GM21515 (cell line): Measurements from ENCODE around the gene LRIT2.

Source experiments
- ATAC-seq: cut with Tn5 transposase; IDR thresholded peaks from one replicate; pipeline ENCODE4 v1.9.1; 2021; ENCODE audit not compliant: unreplicated experiment

LRIT2 gene

DNA sequence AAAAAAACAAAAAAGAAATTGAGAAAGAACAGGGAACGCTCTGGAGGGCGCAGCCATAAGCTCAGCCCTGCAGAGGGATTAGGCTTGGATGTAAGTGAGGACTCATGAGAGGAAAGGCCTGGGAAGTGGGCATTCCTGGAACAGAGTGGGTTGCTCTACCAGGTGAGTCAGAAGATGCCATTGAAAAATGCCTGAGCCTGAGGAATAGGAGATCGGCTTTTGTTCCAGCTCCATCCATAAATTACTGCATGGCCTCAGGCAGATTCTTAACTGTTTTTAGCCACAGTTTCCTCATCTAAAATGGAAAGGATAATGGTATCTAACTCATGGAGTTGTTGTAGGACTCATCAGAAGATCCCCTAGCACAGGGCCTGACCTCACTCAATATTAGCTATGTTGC lies 18.4 kb upstream of the LRIT2 start:
- no peak for ATAC-seq

DNA sequence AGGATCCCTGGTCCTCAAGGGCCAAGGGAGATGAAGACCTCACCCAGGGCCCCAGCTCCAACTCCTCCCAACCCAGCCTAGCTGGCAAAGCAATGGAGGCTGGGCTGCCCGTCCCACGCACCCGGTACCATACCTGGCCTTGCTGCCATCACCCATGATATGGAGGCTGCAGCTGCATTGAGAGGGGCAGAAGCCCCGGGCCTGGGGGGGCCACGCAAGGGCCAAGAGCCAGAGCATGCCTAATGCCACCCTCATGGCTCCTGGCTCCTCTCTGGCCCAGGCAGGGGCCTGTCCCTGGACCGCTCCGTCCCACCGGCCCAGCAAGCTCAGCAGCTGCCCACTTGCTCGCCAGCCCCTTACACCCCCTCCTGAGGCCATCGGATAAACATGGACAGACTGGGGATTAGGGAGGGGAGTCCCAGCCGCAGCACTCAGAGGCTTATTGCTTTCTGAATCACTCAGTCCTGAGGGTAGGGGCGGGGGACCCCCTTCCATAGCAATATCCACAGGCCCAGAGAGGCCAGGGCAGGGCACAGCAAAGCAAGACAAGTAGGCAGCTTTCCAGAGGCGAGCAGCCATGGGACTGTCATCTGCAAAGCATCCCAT lies 15.9 kb upstream of the LRIT2 start, which contains the start of gene LRIT1:
LRIT1 (minus strand) TSS at position 362 of the 606 bp plus-strand sequence; CDS start at position 255, 107 bp downstream.
- ATAC-seq = no peak

DNA sequence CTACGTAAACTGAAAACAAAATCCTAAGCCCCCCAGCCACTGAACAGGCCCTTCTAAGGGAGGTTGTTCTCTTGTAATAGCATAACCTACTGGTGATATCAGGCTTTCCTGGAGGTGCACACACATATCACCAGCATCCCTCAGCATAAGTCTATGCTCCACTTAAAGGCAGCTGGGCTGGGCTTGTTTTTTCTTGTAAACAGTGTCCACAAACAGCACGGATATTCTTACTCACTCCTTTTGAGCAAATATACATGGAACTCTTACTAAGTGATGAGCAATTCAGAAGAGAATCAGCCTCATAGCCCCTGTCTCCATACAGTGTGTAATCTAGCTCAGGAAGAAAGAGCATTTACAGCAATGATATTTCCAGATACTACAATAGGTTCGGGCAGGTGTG lies 13.6 kb upstream of the LRIT2 start:
- ATAC-seq = no peak

DNA sequence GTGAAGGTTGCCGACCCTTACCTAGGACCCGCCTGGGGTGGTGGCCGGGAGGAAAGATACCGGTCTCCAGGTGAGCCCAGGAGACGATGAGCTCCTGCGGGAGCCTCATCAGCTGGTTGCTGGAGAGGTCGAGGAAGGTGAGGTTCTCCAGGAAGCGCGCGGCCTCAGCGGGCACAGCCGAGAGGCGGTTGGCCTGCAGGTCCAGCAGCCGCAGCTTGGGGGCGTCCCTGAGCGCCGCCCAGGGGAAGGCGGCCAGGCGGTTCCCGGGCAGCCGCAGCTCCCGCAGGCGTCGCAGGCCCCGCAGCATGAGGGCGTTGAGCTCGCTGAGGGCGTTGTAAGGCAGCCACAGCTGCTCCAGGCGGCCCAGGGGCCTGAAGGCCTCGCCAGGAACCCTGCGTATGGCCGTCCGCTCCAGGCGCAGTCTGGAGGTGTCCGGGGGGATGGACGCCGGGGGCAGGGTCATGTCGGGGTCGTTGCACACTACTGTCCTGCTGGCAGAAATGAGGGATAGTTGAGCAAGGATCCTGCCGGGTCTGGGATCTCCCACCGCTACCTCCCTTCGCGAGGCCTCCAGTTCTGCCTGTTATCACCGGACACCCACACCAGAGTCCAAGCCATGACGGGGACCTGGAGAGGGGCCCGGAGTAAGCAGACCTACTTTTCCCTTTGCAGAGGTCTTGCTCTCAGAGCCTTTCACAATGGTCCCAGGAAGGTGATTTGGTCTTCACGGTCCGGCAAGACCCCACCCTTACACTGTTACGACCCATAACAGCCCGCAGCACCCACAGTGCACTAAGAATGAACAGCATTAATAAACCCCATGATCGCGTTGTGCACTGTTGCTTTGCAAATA lies 12.1 kb upstream of the LRIT2 start:
- no peak for ATAC-seq

DNA sequence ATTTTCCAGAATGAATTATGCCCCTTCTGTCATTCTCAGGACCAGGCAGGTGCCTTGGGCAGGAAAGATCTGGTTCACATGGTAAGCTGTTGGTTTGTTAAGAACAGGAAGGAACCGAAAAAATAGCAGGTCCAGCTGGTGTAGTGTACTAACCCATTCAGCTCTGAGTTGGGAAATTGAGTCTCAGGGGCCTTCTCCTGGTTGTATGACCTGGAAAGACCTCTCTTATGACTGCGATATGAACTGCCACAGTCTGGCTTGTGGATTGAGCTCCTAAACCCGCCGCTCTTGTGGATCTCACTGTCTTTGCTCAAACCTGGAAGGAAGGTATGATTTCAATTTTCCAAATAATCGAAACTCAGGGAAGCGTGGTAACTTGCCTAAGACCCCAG lies 11.5 kb upstream of the LRIT2 start:
- ATAC-seq = no peak

DNA sequence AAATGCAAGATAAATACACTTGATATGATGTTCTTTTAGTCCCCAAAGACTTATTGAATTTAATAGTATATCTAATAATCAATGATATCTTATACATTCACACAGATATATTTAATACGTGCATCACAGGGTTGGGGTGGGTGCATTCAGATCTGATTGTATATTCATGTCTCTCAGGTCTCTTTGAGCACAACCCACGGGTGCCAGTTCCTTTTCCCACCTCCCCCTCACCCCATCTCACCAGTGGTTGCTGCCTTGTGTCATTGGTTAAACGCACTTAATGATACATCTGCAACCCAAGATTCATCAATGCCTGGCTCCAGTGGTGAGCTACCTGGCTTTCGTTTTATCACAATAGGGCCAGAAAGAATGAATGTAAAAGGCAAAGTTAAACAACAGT lies 9.8 kb upstream of the LRIT2 start:
- ATAC-seq = no peak

DNA sequence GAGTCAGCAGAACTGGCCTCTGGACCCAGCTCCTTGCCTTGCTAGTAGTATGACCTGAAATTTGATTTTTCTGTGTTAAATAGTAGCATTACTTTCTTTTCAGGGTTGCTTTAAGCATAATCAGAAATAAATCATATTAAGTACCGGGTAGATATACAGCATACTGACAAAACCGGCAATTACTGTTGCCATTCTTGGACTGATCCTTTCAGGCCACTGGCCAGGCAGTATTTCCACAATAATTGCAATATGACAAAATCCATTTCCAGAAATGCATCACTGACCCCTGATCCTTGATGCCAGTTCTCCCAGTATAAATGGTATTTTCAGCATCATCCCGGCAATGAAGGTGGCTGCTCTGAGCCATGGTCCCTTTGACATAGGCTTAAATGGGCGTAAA lies 9.1 kb upstream of the LRIT2 start:
- ATAC-seq = no peak

DNA sequence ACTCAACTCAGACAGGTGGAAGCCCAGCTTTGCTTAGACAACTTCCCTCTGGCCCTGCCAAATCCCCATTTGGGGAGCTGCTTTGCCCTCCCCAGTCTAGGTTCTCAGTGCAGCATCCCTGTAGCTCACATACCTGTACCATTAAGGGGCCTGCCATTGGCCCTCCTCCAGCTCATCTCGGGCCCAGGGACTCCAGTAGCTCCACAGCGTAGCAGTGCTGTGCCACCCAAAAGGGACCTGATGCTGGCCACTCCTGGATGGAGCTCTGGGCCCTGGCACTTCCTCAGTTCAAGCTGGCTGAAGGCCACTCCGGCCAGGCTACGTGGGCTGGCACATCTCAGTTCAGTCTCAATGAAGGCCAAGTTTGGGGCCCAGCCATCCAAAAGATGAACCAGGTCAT lies 8.6 kb upstream of the LRIT2 start:
- no peak for ATAC-seq

DNA sequence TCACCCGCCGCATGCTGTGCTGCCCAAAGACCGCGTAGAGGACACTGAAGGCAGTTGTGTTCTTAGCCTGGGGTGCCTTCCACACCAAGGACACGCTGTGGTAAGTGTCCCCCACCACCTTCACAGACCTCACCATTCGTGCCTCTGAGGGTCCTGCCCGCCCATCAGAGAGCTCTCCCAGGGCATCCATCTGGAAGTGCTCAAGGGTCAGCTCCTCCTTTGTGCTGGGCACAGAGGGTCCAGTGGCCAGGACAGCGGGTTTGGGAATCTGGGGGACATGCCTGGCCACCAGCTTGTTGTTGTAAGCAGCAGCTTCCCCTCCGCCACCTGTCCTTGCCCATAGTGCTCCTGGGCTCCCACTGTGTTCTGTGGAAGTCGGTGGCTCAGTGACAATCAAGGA lies 7.0 kb upstream of the LRIT2 start:
- no peak for ATAC-seq

DNA sequence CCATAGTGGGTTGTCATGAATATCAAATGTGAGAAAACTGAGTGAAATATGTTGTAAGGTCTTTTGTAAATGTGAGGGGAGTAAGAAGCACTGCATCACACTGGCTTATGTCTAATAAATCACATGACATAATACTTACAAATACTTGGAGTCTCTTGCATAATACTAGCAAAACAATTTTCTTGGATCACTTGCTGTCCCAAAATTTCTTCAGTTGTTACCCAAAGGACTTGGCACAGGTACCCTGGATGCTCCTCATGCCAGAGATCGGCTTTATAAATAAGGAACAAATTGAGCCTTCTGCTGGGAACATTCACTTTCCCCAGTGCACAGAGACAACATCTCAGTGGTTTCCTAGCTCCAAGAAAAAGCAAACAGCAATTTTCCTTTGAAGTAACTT lies 5.0 kb upstream of the LRIT2 start:
- ATAC-seq = no peak

DNA sequence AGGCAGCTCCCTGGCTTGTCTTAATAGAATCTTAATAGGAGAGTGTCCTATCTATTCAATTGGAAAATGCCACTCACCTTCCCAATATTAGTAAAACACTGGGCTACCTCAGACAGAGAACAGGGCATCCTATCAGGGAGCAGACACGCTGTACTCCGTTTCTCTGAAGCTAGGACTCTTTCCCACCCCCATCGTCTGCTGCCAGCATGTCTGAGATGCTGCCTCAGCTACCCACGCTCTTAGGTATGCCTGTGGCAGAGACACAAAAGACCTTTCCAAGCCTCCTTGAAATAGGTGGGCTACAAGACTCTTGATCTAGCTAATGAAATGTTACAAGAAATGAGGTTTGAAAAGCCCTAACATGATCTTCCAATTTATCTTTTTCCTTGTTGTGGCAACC lies 2.5 kb upstream of the LRIT2 start:
- ATAC-seq = no peak

DNA sequence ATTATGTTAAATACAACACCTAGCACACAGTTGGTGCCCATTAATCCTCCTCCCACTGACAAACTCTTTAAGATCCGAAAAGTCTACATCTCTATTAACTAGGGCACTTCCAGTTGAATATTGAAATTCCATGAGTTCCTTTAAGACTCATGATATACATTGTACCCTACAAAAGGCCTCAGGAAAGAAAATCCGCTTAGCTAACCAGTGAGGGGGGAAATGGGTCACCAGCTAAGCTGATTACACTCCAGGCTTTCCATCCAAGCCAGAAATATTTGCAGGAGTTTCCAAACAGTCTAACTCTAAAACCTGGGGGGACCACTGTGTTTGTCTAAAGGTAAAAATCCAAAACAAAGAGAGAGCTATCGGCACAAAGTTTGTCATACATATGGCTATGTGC lies 1.3 kb upstream of the LRIT2 start:
- ATAC-seq = no peak

DNA sequence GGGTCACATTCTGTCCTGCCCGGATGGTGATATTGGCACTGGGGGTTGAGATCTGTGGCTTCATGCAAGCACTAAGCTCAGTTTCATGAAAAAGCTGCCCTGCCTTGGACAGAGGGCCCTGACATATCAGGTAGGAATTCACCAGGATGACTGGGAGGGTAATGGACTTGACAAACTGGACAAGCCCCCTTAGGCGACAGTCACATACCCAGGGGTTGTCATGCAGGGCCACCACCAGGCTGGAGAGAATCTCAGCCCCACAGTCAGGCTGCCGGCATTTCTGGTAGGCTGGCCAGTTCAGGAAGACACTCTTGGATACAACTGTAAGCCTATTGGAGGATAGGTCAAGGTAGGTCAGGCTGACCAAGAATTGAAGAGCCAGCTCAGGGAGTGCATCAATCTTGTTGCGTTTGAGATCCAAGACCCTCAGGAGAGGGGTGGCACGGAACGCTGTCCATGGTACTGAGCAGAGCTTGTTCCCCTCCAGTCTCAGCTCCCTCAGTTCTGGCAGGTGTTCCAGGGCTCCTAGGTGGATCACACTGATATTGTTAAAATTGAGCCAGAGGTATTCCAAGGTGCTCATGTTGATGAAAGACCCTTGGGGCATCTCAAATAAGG lies 824 bp downstream of the LRIT2 start:
- ATAC-seq = no peak

DNA sequence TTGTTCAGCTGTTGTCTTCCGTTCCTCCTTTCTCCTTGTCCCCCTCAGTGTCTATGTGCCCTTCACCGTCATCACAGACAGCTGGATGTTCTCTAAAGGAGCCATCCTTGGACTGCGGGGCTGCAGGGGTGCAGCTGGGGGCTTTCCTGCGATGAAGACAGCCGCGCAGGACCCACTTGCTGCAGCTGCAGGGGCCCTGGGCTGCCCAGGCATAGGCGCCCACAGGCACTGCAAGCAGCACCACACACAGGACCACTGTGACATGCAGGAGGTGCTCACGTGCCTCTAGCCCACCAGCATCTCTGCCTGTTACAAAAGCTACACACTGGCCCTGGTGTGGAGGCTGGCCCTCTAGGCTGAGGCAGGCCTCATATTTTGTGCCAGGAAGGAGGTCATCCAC lies 3.4 kb downstream of the LRIT2 start:
- no peak for ATAC-seq

DNA sequence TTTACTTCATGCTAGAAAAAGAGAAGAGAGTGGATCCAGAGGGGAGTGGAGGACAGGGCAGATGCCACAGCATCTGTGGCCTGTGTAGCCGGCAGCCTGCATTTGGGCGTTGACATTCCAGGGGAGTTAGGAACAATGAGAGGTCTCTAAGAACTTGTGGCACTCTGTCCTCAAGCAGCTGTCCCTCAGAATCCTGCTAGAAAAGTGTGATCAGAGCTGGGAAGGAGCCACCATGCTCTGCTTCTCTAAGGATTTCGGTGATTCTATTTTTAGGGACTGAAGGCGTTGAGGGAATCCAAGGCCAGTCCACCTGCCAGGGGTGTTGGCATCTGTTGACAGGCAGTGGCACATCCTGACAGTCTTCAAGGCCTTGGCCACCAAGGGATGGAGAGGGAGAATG lies 7.6 kb downstream of the LRIT2 start:
- no peak for ATAC-seq

DNA sequence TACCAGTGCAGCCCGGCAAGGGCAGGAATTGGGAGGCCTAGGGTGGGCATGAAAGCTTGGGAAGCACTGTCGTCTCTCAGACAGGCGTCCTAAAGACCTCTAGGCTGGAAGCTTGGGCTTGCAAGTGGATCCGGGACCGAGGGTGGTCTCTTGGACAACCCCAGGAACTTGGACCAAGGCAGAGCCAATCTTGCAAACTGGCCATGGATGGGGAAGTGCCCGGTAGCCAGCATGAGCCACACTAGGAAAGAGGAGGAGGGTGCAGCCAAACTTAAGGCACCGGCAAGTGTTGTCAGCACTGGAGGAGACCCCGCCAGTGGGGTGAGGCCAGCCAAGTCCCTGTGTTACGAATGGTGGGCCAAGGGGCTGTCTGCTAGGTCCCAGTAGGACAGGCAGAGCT lies 8.5 kb downstream of the LRIT2 start:
- ATAC-seq = no peak

DNA sequence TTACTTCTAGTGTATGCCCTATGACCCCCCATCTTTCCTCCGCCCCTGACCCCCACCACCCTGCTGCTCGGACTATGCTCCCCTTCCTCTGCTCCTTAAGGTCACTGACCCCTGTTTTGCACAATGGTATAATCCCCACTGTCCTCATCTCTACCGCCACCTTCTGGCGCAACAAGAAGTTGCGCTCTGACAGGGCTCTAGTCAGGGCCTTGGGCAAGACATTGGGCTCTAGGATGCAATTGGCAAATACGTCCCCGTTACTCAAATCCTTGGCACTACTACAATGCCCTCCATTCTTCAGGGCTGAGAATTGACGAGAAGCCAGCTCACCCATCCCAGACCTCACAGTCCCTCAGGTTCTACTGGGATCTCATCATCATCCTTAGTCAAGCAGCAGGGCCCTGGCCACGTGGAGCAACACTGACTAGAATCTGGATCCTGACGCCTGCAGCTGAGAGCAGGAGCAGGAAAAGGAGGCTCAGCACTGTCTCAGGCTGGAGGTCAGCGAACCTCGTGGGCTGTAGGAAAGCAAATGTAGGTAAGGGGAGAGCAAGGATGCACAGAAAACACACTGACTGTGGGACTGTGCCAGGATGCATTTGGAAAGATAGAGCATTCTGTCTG lies 10.6 kb downstream of the LRIT2 start:
- peak; percentile 75 for ATAC-seq

DNA sequence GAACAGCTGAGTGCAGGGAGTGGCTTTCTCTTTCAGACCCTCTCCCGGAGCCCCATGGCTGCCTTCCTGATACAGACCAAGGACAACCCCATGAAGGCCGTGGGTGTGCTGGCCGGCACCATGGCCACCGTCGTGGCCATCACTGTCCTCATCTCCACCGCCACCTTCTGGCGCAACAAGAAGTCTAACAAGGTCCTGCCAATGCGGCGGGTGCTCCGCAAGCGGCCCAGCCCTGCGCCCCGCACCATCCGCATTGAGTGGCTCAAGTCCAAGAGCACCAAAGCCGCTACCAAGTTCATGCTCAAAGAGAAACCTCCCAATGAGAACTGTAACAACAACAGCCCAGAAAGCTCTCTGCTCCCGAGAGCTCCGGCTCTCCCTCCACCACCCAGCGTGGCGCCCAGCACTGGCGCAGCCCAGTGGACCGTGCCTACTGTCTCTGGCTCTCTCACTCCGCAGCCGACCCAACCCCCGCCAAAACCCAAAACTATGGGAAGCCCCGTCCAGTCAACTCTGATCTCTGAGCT lies 11.2 kb downstream of the LRIT2 start:
- no peak for ATAC-seq

DNA sequence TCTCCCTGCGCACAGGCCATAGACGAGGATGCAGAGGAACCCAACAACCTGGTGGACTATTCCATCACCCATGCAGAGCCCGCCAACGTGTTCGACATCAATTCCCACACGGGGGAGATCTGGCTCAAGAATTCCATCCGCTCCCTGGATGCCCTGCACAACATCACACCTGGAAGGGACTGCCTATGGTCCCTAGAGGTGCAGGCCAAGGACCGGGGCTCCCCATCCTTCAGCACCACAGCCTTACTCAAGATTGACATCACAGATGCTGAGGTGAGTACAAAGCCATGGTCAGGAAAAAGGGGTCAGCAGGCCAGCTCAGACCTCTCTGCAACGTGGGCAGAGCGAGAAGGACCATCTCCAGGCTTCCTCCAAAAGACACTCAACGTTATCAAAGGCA lies 12.3 kb downstream of the LRIT2 start:
- ATAC-seq = no peak

DNA sequence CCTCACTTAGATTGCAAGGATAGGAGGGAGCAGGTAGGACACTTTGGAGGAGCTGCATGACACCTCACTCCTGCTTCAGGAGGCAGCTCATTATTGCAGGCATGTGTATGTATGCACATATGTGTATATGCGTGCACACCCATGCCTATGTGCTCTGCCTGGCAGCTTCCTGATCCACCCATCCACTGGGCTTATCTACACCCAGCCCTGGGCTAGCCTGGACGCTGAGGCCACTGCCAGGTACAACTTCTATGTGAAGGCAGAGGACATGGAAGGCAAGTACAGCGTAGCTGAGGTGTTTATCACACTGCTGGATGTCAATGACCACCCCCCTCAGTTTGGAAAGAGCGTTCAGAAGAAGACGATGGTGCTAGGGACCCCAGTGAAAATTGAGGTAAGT lies 13.3 kb downstream of the LRIT2 start:
- ATAC-seq = no peak

DNA sequence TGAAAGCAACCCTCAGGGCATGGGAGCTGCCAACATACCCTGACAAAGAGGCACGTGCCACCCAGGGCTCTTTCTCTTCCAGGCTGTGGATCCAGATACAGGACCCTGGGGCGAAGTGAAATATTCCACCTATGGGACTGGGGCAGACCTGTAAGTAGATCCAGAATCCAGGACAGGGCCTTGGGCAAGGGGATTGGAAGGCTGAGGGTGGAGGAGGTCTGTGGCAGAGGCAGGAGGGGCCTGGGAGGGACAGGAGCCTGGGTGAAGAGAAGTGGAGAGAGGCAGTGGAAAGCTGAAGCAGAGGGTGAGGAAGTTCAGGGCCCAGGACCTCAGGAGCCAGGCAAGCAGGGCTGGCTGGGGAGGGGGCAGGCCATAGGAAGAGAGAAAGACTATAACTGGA lies 13.8 kb downstream of the LRIT2 start:
- no peak for ATAC-seq

DNA sequence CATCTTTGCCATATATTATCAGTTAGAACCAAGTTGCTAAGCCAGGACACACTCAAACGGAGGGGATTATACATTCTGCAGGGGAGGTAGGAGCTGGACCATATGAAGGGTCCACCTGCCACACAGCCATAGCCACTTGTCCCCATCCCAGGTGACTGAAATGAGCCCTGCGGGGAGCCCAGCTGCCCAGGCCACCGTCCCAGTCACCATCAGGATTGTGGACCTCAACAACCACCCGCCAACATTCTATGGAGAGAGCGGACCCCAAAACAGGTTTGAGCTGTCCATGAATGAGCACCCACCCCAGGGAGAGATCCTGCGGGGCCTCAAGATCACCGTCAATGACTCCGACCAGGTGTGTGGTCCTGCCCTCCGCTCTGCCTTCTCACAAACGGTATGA lies 17.3 kb downstream of the LRIT2 start:
- no peak for ATAC-seq
